Body of pancreas (tissue), 4 donors: ENCODE results near the gene CTTNBP2. TPM values are rescaled to one million over a fixed set of nuclear protein-coding genes. Genes with fewer than 3 reads are reported as not detected.

Experiments used
- ATAC-seq: fragments of 150-250 bp; one replicate; pipeline ENCODE4 v1.9.1; 2016
- DNase-seq, 4 donors: peaks; one replicate each; pipeline ENCODE4 v3.0.0-alpha.2; 2019
- H3K27ac ChIP-seq, 4 donors: fragments of 200-600 bp; sonication (generic); 1 replicate in 3 of 4; 2 replicates in 1 of 4; pipeline versions ENCODE4 v1.5.1 to v1.6.1; 2016 to 2019; ENCODE audit warnings: mild to moderate bottlenecking in 1 of 4, mixed read lengths in 1 of 4, moderate library complexity in 1 of 4
- H3K27me3 ChIP-seq, 2 donors: fragments of 200-600 bp; sonication (generic); one replicate each; pipeline ENCODE4 v1.6.0; 2016; ENCODE audit warnings: mild to moderate bottlenecking in 1 of 2
- H3K36me3 ChIP-seq, 2 donors: fragments of 200-600 bp; sonication (generic); replicated peaks in 1 of 2; 2 replicates each; pipeline ENCODE4 v1.5.1; 2016; ENCODE audit warnings: low read depth in 2 of 2; ENCODE audit not compliant: insufficient read depth in 1 of 2
- H3K4me1 ChIP-seq: fragments of 200-600 bp; sonication (generic); one replicate; pipeline ENCODE4 v1.6.0; 2016
- H3K4me3 ChIP-seq, 2 donors: fragments of 200-600 bp; sonication (generic); 1 replicate in 1 of 2; 2 replicates in 1 of 2; pipeline ENCODE4 v1.5.1; 2016 to 2019
- H3K9me3 ChIP-seq, 3 donors: fragments of 200-600 bp; sonication (generic); 1 replicate in 2 of 3; 2 replicates in 1 of 3; pipeline ENCODE4 v1.5.1; 2016
- CTCF ChIP-seq, 7 experiments: fragments of 450-650 bp in 4 of 7; fragments of 200-600 bp in 3 of 7; sonication (generic) in 3 of 7; IDR thresholded peaks; one replicate each; pipeline ENCODE4 v1.5.1; 2016 to 2019; ENCODE audit warnings: antibody characterized with exemption in 7 of 7
- POLR2A ChIP-seq, 3 donors: fragments of 450-650 bp; IDR thresholded peaks; one replicate each; pipeline ENCODE4 v1.6.1; 2016; ENCODE audit warnings: antibody characterized with exemption in 3 of 3, mild to moderate bottlenecking in 2 of 3
- WGBS, 2 donors: methylation state at CpG; one replicate each; pipeline ENCODE4 v1.1.5; 2017; 5-methylcytosine and 5-hydroxymethylcytosine counted together
- intact Hi-C: fragments of 100-400 bp; cut with DNase I; formaldehyde crosslinking; loops from one replicate; pipeline ENCODE4 v1.15.1; 2023
- total RNA-seq, 2 donors: library from RNA; depleted of rRNA; stranded (reverse); fragments of >200 nt; gene quantifications; one replicate each; pipeline ENCODE4 v1.1.0, GENCODE V29; 2016

The CTTNBP2 gene
- total RNA-seq, 2 donors from 2014 or later, result 18.5 to 25.7 TPM

GRCh38 chr7:117686311-117686935 is 186.8 kb downstream of the CTTNBP2 start:
- Histone ChIP-seq H3K4me1 (no peaks in the 10 kb centered on the region), H3K9me3 (no peaks in the 10 kb centered on the region), H3K27me3 (no peaks in the 10 kb centered on the region), H3K4me3 (no peak overlapping the region), H3K27ac (no peak overlapping the region), H3K36me3 (no peaks in the 10 kb centered on the region)
- DNase-seq (no peak), ATAC-seq (no peak)
- intact Hi-C loops, result no loop called here
- TF ChIP-seq POLR2A (IDR thresholded peaks at IDR 0.05) (no peak), CTCF (IDR thresholded peaks at IDR 0.05) (no peak)

GRCh38 chr7:117685795-117686194 is 187.4 kb downstream of the CTTNBP2 start:
- intact Hi-C loops, result no loop called here
- ATAC-seq (no peak), DNase-seq (no peak)
- H3K4me3 ChIP-seq, result no peak overlapping the region
- TF ChIP-seq CTCF (IDR thresholded peaks at IDR 0.05), result no peak
- TF ChIP-seq POLR2A (IDR thresholded peaks at IDR 0.05), result no peak
- H3K27me3 ChIP-seq, result no peaks in the 10 kb centered on the region
- no peaks in the 10 kb centered on the region for H3K4me1 ChIP-seq
- H3K36me3 ChIP-seq, result no peaks in the 10 kb centered on the region
- H3K27ac ChIP-seq, result no peak overlapping the region
- no peaks in the 10 kb centered on the region for H3K9me3 ChIP-seq

GRCh38 chr7:117683430-117684175 is 189.6 kb downstream of the CTTNBP2 start:
- DNase-seq (no peak), ATAC-seq (no peak)
- TF ChIP-seq CTCF (IDR thresholded peaks at IDR 0.05) (no peak), POLR2A (IDR thresholded peaks at IDR 0.05) (no peak)
- H3K9me3 ChIP-seq, result no peaks in the 10 kb centered on the region
- no peaks in the 10 kb centered on the region for H3K4me1 ChIP-seq
- H3K36me3 ChIP-seq, result no peaks in the 10 kb centered on the region
- peak overlapping the region in 1 of 4 donors; percentile 39 for H3K27ac ChIP-seq
- H3K27me3 ChIP-seq, result no peaks in the 10 kb centered on the region
- 60 to 62% methylated on average over 8 of the region's 8 CpGs for WGBS, 2 donors
- intact Hi-C loops, result no loop called here
- H3K4me3 ChIP-seq, result no peak overlapping the region

- Histone ChIP-seq H3K4me1 (no peaks in the 10 kb centered on the region), H3K36me3 (no peaks in the 10 kb centered on the region), H3K27me3 (no peaks in the 10 kb centered on the region), H3K9me3 (no peaks in the 10 kb centered on the region), H3K27ac (peak overlapping the region in 1 of 4 donors; percentile 39), H3K4me3 (no peak overlapping the region)
- 43 to 51% methylated on average over 5 of the region's 5 CpGs for WGBS, 2 donors
- no peak for TF ChIP-seq POLR2A (IDR thresholded peaks at IDR 0.05)
- TF ChIP-seq CTCF (IDR thresholded peaks at IDR 0.05), result no peak
- DNase-seq (no peak), ATAC-seq (peak; percentile 40)
- intact Hi-C loops, result no loop called here
Measured at GRCh38 chr7:117682681-117683385, 190.4 kb downstream of the CTTNBP2 start.
